Smooth muscle cell (in vitro differentiated cells): ENCODE results near the gene MAOA. TPM values are rescaled to one million over a fixed set of nuclear protein-coding genes. Genes with fewer than 3 reads are reported as not detected.
"Not testable (repeated sequence)": the region's sequence is repeated elsewhere in the genome, so short reads cannot be mapped to it uniquely, and the experiment has no call there.

Experiments
- DNase-seq: peaks from one replicate; lab custom pipeline; 2025; ENCODE audit not compliant: unreplicated experiment; lab: John Stamatoyannopoulos, UW
- H2AFZ ChIP-seq: fragments of 200-600 bp; sonication (generic); 2 replicates; pipeline ENCODE4 v1.6.0; 2016; ENCODE audit warnings: antibody characterized with exemption, low read depth, mild to moderate bottlenecking
- H3F3A ChIP-seq: fragments of 200-600 bp; sonication (generic); 2 replicates; pipeline ENCODE4 v1.6.0; 2017; ENCODE audit warnings: antibody characterized with exemption, low read depth
- H3K27ac ChIP-seq: fragments of 200-600 bp; sonication (generic); 2 replicates; pipeline ENCODE4 v1.5.1; 2016; ENCODE audit warnings: low read depth, mild to moderate bottlenecking
- H3K27me3 ChIP-seq: fragments of 200-600 bp; sonication (generic); 2 replicates; pipeline ENCODE4 v1.6.1; 2016; ENCODE audit warnings: low read depth, mild to moderate bottlenecking
- H3K36me3 ChIP-seq: fragments of 200-600 bp; sonication (generic); 2 replicates; pipeline ENCODE4 v1.5.1; 2016; ENCODE audit warnings: low read depth
- H3K4me1 ChIP-seq: fragments of 200-600 bp; sonication (generic); 2 replicates; pipeline ENCODE4 v1.5.1; 2016; ENCODE audit warnings: low read depth
- H3K4me2 ChIP-seq: fragments of 200-600 bp; sonication (generic); 2 replicates; pipeline ENCODE4 v1.6.0; 2016; ENCODE audit warnings: mild to moderate bottlenecking
- H3K4me3 ChIP-seq: fragments of 200-600 bp; sonication (generic); 2 replicates; pipeline ENCODE4 v1.5.1; 2016; ENCODE audit warnings: mild to moderate bottlenecking
- H3K79me2 ChIP-seq: fragments of 200-600 bp; sonication (generic); 2 replicates; pipeline ENCODE4 v1.6.0; 2016; ENCODE audit warnings: low read depth, mild to moderate bottlenecking
- H3K9ac ChIP-seq: fragments of 200-600 bp; sonication (generic); 2 replicates; pipeline ENCODE4 v1.6.0; 2016; ENCODE audit warnings: low read depth
- H3K9me3 ChIP-seq: fragments of 200-600 bp; sonication (generic); replicated peaks from 2 replicates; pipeline ENCODE4 v1.5.1; 2016; ENCODE audit warnings: low read depth
- H4K20me1 ChIP-seq: fragments of 200-600 bp; sonication (generic); 2 replicates; pipeline ENCODE4 v1.6.0; 2016; ENCODE audit warnings: low read depth
- CTCF ChIP-seq: fragments of 200-600 bp; sonication (generic); IDR thresholded peaks from 2 replicates; pipeline ENCODE4 v1.5.1; 2017; ENCODE audit warnings: borderline replicate concordance, mild to moderate bottlenecking, antibody characterized with exemption; ENCODE audit not compliant: insufficient read depth, poor library complexity, severe bottlenecking
- WGBS: methylation state at CpG from one replicate; pipeline ENCODE4 v1.1.7; 2016; ENCODE audit warnings: low lambda C conversion rate; 5-methylcytosine and 5-hydroxymethylcytosine counted together
- polyA plus RNA-seq: library from polyadenylated mRNA; unstranded; fragments of >200 nt; fragmentation: Nextera tagmentation; extraction: Ambion mirVana; gene quantifications from 2 replicates; pipeline ENCODE4 v1.2.1, GENCODE V29; 2016
- total RNA-seq: library from RNA; depleted of rRNA; stranded (reverse); fragments of >200 nt; gene quantifications from 2 replicates; pipeline ENCODE4 v1.2.3, GENCODE V29; 2014

MAOA gene
- total and polyA plus RNA-seq, 2 experiments from 2014 or later, result 1.2 to 1.6 TPM

DNA sequence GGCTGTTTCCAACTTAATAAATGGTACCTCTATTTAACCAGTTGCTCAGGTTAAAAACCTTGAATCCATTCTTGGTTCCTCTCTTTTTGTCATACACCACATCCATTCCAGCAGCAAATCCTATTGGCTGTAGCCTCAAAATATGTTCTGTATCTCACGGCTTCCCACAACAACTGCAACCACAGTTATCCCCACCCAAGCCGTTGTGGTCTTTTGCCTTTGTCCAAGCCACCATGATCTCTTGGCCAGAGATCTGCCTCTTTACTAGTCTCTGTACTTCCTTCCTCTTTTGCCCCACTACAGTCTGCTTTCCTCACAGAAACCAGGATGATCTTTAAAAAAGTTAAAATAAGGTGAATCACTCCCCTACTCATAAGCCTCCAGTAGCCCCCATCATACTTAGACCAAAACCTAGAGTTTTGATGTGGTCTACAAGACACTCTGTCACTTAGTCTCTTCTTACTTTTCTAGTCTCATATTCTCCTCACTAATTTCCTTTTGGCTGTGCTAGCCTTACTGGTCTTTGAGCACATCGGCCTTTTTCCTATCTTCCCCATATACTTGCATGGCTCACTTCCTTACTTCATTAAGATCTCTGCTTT lies 10.3 kb downstream of the MAOA start:
- Histone ChIP-seq H3K9me3 (no peaks in the 10 kb centered on the region), H3K36me3 (no peaks in the 10 kb centered on the region), H3K27ac (no peak overlapping the region), H3K79me2 (no peaks in the 10 kb centered on the region), H3K27me3 (no peaks in the 10 kb centered on the region), H2AFZ (no peak overlapping the region), H3F3A (no peaks in the 10 kb centered on the region), H3K4me3 (no peak overlapping the region), H3K9ac (no peak overlapping the region), H3K4me2 (no peak overlapping the region), H3K4me1 (no peaks in the 10 kb centered on the region), H4K20me1 (no peaks in the 10 kb centered on the region)
- no peak for DNase-seq
- WGBS, result 95% methylated on average over 3 of the region's 3 CpGs
- TF ChIP-seq CTCF, result no peak

- WGBS, result 90% methylated on average over 19 of the region's 19 CpGs
- not testable (repeated sequence) for H3F3A ChIP-seq, H3K4me1 ChIP-seq, H4K20me1 ChIP-seq, H2AFZ ChIP-seq, H3K36me3 ChIP-seq, H3K9me3 ChIP-seq, H3K4me2 ChIP-seq, H3K79me2 ChIP-seq, H3K4me3 ChIP-seq, H3K27me3 ChIP-seq, H3K27ac ChIP-seq, DNase-seq, H3K9ac ChIP-seq
These were observed 20.0 kb downstream of the MAOA start for GRCh38 chrX:43675965-43676628.

GRCh38 chrX:43676971-43677572 lies 21.0 kb downstream of the MAOA start:
- Histone ChIP-seq H3K27me3 (no peaks in the 10 kb centered on the region), H2AFZ (no peak overlapping the region), H3K4me2 (no peak overlapping the region), H3K36me3 (no peaks in the 10 kb centered on the region), H3K9ac (no peak overlapping the region), H3K27ac (no peak overlapping the region), H3K9me3 (no peaks in the 10 kb centered on the region), H4K20me1 (no peaks in the 10 kb centered on the region), H3K4me3 (no peak overlapping the region), H3K4me1 (no peaks in the 10 kb centered on the region), H3K79me2 (no peaks in the 10 kb centered on the region), H3F3A (no peaks in the 10 kb centered on the region)
- DNase-seq, result no peak
- no peak for TF ChIP-seq CTCF

DNA sequence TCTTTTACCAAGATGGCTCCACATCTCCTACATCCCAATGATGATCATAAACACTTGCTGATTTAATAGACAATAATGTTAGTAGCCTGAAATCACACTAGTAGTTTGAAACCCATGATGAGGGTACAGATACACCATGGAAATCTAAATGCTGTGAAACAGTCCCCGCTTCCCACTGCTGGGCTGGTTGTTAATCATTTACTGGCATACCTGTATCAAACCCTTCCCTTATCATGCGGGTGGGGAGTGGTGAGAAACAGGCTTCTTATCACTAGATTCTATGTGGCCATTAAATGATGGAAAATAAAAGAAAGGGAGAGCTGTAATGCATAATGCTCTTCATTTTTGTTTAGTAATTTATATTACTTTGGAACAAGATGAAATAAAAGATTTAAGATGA lies 21.9 kb downstream of the MAOA start:
- 86% methylated on average over 2 of the region's 2 CpGs for WGBS
- Histone ChIP-seq H3K4me2 (no peak overlapping the region), H3K9me3 (no peaks in the 10 kb centered on the region), H3K79me2 (no peaks in the 10 kb centered on the region), H3K36me3 (no peaks in the 10 kb centered on the region), H2AFZ (no peak overlapping the region), H4K20me1 (no peaks in the 10 kb centered on the region), H3K27me3 (no peaks in the 10 kb centered on the region), H3K4me3 (no peak overlapping the region), H3K27ac (no peak overlapping the region), H3F3A (no peaks in the 10 kb centered on the region), H3K4me1 (no peaks in the 10 kb centered on the region), H3K9ac (no peak overlapping the region)
- TF ChIP-seq CTCF, result no peak
- no peak for DNase-seq
